GM10248 (cell line): ENCODE measurements around the gene ZNF281.

ENCODE experiments used
- CTCF ChIA-PET: fragments of 300-600 bp; sonication (Branson Sonifier 250); formaldehyde crosslinking; extraction: SDS; loops from one replicate; lab custom pipeline; 2021; ENCODE audit warnings: antibody characterized with exemption; lab: Yijun Ruan, JAX
- POLR2A ChIA-PET: fragments of 350-650 bp; sonication (Branson Sonifier 250); formaldehyde crosslinking; extraction: SDS; loops from one replicate; lab custom pipeline; 2020; ENCODE audit warnings: antibody characterized with exemption; lab: Yijun Ruan, JAX
- DNase-seq: peaks from one replicate; pipeline ENCODE4 v3.0.0; 2012; ENCODE audit errors: extremely low spot score
- CTCF ChIP-seq: IDR thresholded peaks from 2 replicates; pipeline ENCODE4 v1.5.1; 2012; ENCODE audit warnings: mild to moderate bottlenecking, low read depth; ENCODE audit errors: extremely low read depth, missing control alignments, control extremely low read depth

The ZNF281 gene

GRCh38 chr1:200369706-200370105 is 40.1 kb downstream of the ZNF281 start:
- CTCF ChIA-PET = interaction anchor here (1.1 to 1.8 kb wide), 5 partner anchors 8 to 61 kb away, joined by 3 to 5 read pairs (median 4); no protein-coding TSS in a partner anchor

GRCh38 chr1:200369131-200369530 is 40.7 kb downstream of the ZNF281 start:
- DNase-seq = no peak
- POLR2A ChIA-PET = no interaction called here
- CTCF ChIA-PET = interaction anchor here (1.4 to 1.9 kb wide), 5 partner anchors 9 to 62 kb away, joined by 4 to 5 read pairs (median 4); no protein-coding TSS in a partner anchor
- no peak for TF ChIP-seq CTCF

More at GRCh38 chr1:200369706-200370105, 40.1 kb downstream of the ZNF281 start:
- DNase-seq = no peak
- no peak for TF ChIP-seq CTCF
- POLR2A ChIA-PET = no interaction called here

- CTCF ChIA-PET = interaction anchor here (1.0 to 1.9 kb wide), 7 partner anchors 10 to 123 kb away, joined by 3 to 5 read pairs (median 4); no protein-coding TSS in a partner anchor
- no peak for DNase-seq
- POLR2A ChIA-PET = no interaction called here
- no peak for TF ChIP-seq CTCF
Observed at GRCh38 chr1:200368556-200368955, 41.3 kb downstream of the ZNF281 start.

GRCh38 chr1:200367841-200368534 is 41.8 kb downstream of the ZNF281 start:
- POLR2A ChIA-PET = no interaction called here
- CTCF ChIA-PET = interaction anchor here (1.0 to 1.9 kb wide), 8 partner anchors 9 to 123 kb away, joined by 3 to 5 read pairs (median 4); no protein-coding TSS in a partner anchor
- TF ChIP-seq CTCF = no peak
- DNase-seq = no peak

- ChIA-PET CTCF (interaction anchor here (1.5 to 1.8 kb wide), 3 partner anchors 10 to 12 kb away, joined by 4 read pairs; no protein-coding TSS in a partner anchor), POLR2A (no interaction called here)
- DNase-seq = no peak
- no peak for TF ChIP-seq CTCF
Observed at GRCh38 chr1:200366577-200367253, 43.1 kb downstream of the ZNF281 start.

GRCh38 chr1:200365897-200366426 is 43.9 kb downstream of the ZNF281 start:
- no peak for DNase-seq
- TF ChIP-seq CTCF = no peak
- POLR2A ChIA-PET = interaction anchor here (0.6 kb wide), 1 partner anchor 378 kb away, joined by 5 read pairs; no protein-coding TSS in a partner anchor
- CTCF ChIA-PET = interaction anchor here (0.6 to 1.5 kb wide), 5 partner anchors 11 to 129 kb away, joined by 3 to 5 read pairs (median 4); no protein-coding TSS in a partner anchor
